Amygdala (tissue), 56 donors: ENCODE results near the gene RNF133.
A peak's percentile ranks its signal among the peaks of the same experiment; 100 is the strongest.

Experiments used
- DNase-seq, 56 donors: peaks; one replicate each; lab custom pipeline; 2025; lab: John Stamatoyannopoulos, UW

The RNF133 gene, protein sequence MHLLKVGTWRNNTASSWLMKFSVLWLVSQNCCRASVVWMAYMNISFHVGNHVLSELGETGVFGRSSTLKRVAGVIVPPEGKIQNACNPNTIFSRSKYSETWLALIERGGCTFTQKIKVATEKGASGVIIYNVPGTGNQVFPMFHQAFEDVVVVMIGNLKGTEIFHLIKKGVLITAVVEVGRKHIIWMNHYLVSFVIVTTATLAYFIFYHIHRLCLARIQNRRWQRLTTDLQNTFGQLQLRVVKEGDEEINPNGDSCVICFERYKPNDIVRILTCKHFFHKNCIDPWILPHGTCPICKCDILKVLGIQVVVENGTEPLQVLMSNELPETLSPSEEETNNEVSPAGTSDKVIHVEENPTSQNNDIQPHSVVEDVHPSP

DNA sequence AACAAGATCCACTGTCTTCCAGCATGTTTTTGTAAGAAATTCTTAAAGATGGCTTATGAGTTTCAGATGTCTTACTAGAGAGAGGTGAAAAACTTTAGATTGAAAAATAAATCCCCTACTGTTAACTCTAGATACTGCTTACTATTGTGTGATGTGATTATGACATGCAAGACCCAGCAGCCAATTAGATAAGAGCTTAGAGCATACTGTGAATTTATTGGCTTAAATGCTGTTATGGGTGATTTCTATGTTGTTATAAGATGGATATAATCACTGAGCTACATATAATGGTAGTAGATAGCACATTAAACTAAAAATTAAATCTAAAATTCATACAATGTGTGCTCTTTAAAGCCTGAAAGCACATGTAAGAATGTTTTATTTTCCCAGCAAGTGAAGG, at the start of gene RNF133:
TSS of gene RNF133 (minus strand) at position 101 of the 400 bp plus-strand sequence. CDS start 199 bp downstream, outside the sequence.
- no peak for DNase-seq

DNA sequence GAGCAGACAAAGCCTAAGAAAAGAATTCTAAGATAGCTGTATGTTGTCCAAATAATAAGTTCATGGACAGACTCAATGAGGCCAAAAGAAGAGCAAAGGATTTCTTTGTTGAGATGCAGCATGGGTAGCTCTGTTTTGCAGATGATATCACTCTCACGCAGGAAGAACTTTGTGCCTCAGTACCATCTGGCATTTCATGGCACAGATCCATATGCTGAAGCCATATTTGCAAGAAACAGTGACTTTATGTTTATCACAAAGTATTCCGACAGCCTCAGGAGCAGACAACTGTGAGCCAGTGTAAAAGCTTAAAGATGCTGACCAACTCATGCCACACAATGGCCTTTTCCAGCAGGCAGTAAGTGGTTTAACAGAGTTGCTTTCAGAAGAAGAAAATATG, 49.3 kb upstream of the RNF133 start:
- peak in 4 of 56 donors; percentile 1 to 27 (median 8) for DNase-seq

- DNase-seq: no peak
These were observed 48.0 kb upstream of the RNF133 start for GRCh38 chr7:122746948-122747347.

DNA sequence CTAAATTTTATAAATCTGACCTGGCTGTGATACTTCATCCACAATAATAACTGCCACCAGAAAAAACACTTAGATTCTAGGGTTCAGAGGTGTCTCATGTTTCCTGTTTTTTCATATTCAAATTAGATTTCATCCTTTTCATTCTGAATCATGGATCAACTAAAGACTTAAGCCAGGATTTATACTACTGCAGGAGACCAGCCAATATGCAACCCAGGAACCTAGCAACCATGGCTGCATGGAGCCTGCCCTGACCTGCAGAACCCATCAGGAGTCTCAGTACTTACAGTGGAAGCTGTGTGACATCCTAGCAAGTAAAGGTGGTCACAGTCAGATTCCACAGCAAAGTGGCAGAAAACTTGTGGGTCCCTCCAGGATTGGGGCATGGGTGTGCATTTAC, 44.3 kb upstream of the RNF133 start:
- no peak for DNase-seq

- no peak for DNase-seq
These were observed 40.0 kb upstream of the RNF133 start for GRCh38 chr7:122738947-122739346.

GRCh38 chr7:122736183-122736582, 37.3 kb upstream of the RNF133 start:
- no peak for DNase-seq

DNA sequence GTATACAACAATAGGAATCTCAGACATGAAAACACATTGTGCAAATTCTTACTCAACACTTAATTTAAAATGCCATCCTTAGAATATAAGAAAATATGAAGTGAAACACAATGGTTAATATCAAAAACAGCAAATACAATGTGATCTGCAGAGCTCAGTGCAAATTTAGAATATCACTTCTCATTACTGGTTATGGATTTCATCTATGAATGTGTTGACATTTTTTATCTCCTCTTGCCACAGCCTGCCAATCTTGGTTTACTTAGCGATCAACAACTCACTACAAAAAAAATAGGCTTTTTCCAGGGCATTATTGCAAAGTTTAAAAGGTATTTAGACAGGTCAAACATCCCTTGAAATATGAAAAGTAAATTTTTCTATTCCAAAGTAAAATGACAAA, 28.8 kb upstream of the RNF133 start:
- no peak for DNase-seq

GRCh38 chr7:122727354-122727753, 28.4 kb upstream of the RNF133 start:
- DNase-seq: no peak

- no peak for DNase-seq
These were observed 28.0 kb upstream of the RNF133 start for GRCh38 chr7:122726881-122727280.

DNA sequence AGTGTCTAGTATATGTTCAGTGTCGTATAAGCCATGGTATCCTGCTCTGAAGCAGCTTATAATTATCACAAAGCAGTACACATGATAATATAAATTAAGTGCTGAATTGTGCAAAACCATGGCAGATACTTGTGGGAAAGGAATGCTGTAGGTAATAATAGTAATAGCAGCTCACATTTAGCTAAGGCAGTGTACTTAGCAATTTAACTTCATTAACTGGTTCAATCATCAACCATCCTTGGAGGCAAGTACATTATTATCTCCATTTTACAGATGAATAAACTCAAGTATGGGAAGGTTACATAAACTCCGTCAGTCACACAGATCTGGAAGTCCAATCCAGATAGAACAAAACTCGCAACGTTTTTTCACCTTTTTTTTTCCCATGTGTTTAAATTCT, 25.4 kb upstream of the RNF133 start:
- no peak for DNase-seq

DNA sequence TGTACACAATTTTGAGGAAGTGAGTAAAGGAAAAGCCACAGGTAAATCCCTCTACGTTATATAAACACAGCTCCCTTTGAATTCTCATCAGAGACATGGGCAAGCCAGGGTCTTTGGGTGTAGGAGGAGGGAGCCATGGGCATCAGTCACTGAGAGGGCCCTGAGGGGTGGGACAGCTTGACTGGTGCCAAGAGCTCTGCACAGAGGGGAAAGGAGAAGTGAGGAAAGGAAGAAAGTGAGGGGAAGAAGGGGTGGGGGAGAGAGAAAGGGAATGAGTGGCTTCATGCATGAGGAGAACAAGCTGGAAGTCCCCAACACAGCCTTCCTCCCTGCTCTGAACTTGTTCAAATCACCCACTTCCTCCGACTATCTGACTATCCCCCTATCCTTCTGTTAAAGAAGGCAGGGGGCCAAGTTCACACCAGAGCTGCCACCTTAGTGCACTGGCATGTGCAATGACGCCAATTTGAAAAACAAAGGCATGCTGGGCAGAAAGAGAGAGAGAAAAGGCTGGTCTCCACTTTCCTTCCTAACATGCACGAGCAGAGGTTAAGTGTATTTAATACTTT, 20.2 kb upstream of the RNF133 start:
- no peak for DNase-seq

DNA sequence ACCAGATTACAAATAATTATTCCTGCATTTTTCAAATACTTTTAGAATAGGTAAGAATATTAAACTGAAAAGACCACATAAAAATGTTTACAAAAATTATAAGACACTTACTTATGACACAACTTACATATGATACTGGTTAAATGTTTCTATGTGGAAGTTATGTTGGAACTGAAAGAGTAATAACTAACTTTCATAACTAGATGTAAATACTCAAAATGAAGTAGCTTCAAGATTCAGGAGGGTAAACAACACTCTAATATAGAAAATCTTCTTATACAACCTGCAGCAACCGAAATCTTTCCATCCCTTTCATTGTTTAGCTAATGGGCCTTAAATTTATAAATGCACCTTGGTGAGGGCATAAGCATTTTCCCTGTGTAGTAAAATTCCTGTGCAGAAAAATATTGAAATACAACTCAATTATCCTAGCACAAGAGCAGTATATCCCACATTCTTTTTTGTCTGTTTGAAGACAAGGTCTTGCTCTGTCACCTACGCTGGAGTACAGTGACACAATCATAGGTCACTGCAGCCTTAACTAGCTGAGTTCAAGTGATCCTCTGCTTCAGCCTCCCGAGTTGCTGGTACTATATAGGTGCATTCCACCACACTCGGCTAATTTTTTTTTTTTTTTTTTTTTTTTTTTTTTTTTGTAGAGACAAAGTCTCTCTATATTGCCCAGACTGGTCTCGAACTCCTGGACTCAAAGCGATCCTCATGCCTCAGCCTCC, 18.6 kb upstream of the RNF133 start:
- no peak for DNase-seq

- DNase-seq: no peak
These were observed 16.3 kb upstream of the RNF133 start for GRCh38 chr7:122715183-122715582.

DNA sequence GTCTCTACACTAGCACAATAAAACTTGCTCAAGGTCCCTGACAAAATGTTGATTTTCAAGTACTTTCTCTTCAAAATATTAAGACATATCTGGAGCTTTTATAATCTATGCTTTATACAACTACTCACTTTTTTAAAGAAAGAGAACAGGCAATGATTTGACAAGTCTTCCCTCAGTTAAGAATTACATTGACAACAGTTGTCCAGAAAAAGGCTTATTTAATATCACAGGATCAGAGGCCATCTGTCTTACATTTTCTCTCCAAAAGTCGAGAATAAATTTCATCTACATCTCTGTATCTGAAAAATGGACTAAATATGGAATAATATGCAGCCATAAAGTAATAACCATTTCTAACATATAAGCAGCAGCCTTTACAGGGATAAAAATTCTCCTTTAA, 12.0 kb upstream of the RNF133 start:
- DNase-seq: no peak

DNA sequence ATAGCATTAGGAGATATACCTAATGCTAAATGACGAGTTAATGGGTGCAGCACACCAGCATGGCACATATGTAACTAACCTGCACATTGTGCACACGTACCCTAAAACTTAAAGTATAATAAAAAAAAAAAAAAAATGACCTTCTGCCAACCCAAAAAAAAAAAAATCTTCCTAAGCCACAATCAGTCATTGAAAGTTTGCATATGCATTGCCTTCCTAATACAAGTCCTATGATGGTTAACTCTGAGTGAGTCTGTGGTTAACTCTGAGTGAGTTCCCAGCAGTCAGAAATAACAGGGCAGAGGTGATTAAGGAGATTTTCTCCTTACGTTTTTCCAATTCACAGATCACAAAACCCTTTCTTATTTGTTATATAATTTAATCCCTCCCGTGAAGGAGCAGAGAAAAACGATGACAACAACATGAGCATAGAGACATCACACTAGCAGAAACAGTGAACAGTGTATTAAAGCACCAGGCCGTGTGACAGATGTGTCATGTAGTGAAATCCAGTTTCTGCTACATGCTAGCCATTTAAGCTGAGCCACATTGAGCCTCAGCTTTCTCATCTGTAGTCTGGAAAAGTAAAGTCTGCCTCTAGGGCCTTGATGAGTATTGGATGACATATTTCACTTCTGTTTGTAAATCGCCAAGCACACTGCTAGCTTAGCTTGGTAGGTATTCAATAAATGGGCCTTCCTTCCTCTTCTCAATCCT, 11.2 kb upstream of the RNF133 start:
- DNase-seq: no peak

DNA sequence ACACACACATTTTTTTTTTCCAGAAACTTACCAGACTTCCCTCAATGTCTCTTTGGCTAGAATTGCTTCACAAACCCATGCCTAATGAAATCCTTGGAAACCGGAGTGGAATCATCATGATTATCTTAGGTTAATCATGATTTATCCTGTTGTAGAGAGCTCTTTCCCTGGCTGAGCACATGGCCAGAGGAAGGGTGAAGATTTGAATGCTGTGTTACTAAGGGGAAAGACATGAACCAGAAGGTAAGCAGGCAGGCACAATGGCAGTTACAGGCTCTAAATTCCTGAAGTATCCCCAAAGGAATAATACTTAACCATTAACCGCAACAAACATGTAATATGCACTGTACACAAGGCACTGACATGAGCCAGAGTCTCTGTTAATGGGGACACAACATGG, 7.9 kb upstream of the RNF133 start:
- DNase-seq: no peak

DNA sequence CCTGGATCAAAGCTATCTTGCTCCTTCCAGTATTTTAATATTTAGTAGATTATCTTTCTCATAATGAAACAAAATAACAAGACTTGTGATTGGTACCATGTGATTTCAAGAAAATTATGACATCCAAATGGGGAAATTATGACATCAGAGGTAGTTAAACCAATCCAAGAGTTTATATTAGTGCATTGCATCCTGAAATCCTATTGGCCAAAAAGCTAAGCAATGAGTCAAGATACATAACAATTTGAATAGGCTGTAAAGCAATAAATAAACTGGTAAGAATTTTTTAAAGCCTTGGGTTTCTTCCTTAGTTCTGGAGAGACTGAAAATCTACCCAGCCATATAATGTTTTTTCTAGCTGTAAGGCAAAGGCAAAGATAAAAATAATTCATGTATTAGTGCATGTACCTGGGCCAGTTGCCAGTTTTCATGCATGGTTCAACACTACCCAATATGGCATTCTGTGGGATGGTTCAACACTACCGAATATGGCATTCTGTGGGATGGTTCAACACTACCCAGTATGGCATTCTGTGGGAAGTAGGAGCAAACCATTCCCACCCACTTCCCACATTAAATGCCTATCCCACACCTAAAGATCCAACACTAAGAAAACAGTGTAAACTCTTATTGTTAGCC, 4.1 kb upstream of the RNF133 start, which contains the start of gene RNF148:
TSS of gene RNF148 (minus strand) at position 51 of the 639 bp plus-strand sequence. CDS start 172 bp downstream, outside the sequence.
- DNase-seq: no peak

DNA sequence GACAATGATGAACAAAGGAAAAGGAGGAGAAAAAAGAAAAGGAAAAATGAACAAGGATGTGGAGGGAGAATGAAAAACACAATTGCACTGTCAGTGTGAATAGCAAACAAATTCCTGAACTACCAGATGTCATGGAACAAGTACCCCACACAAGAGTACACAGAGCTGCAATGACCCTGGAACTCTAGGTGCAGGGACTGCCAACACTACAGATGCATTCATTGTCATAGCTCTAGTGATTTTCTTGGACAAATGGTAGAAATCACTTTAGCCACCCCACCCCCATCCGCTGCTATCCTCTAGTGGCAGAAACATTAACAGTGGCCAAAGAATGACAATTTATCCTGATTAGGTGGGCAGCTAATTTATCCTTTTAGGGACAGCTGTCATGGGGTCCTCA, 3.1 kb downstream of the RNF133 start:
- DNase-seq: no peak

GRCh38 chr7:122694697-122695096, 4.2 kb downstream of the RNF133 start:
- no peak for DNase-seq

- DNase-seq: no peak
These were observed 6.1 kb downstream of the RNF133 start for GRCh38 chr7:122692769-122693309.
